Measurements from ENCODE around the gene ANKRD29. TPM values are rescaled to one million over a fixed set of nuclear protein-coding genes. Genes with fewer than 3 reads are reported as not detected.

ANKRD29 gene
- total and polyA plus RNA-seq, 9 of the 15 experiments (the other 6 are each of a cell fraction or from before 2014, with no cell fraction given) = 0.36 TPM; not detected in 8

DNA sequence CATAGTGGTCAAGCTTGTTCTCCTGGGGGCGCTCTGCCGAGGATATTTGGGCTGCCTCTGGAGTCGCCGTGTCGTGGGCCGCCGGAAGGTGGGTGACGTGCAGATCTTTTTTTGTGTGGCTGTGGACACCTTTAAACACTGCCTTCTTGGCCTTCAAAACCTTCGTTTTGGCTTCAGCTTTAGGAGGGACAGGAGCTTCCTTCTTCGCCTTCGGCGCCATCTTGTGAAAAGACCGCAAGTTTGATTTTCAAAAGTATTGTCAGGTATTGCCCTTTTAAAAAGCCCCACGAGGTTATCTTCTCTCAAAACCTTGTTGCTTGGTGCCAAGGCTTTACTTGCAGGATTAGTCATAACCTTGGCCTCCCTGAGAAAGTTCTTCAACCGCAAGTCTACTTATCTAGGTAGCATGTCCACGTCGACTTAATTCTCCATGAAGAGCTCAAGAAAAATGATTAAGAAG lies 47.4 kb upstream of the ANKRD29 start (continued):
- TF ChIP-seq, protein P1, sequence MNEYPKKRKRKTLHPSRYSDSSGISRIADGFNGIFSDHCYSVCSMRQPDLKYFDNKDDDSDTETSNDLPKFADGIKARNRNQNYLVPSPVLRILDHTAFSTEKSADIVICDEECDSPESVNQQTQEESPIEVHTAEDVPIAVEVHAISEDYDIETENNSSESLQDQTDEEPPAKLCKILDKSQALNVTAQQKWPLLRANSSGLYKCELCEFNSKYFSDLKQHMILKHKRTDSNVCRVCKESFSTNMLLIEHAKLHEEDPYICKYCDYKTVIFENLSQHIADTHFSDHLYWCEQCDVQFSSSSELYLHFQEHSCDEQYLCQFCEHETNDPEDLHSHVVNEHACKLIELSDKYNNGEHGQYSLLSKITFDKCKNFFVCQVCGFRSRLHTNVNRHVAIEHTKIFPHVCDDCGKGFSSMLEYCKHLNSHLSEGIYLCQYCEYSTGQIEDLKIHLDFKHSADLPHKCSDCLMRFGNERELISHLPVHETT (CRISPR knock-in tag; conservative IDR thresholded peaks at IDR 0.05 in 1 of 2, IDR thresholded peaks at IDR 0.05 in 1 of 2) = no peak; a peak in 1 of 4 replicates
- TF ChIP-seq CREM (IDR thresholded peaks at IDR 0.05; ENCODE audit: low read depth) = peak; percentile 43; the same call in 1 of the 2 replicates
- TF ChIP-seq TCF3 (CRISPR knock-in tag; IDR thresholded peaks at IDR 0.05) = peak; percentile 77
- TF ChIP-seq NR2F6 (CRISPR knock-in tag; IDR thresholded peaks at IDR 0.05) = no peak
- TF ChIP-seq TEAD1 (CRISPR knock-in tag; IDR thresholded peaks at IDR 0.05) = peak; percentile 51 to 79; a peak in 2 of 4 replicates

DNA sequence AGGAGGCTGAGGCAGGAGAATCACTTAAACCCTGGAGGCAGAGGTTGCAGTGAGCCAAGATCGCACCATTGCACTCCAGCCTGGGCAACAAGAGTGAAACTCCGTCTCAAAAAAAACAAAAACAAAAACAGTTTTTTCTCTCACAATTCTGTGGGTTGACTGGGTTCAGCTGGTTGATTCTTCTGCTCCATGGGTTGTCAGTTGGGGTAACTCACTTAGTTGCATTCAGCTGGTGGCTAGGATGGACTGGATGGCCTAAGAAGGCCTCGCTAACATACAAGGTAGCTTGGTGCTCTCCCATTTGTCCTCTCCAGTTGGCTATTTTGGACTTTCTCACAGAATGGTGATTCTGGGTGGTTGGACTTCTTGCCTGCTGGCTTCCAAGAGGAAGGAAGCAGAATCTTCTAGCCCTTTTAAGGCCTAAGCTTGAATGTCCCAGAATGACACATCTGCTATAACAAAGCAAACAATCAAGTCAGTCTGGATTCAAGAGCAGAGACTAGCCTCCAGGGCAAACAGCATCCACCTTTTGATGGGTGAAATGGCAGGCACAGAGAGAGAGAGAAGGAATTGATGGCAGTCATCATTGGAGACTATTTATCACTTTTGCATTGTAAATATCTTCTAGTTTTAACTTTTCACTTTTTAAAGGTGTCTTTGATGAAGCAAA lies 44.4 kb upstream of the ANKRD29 start:
- BruUV-seq (replicated peaks) = no TSS peak
- intact Hi-C loops (cut with micrococcal nuclease) = no loop called here
- no peaks in the 10 kb centered on the region for H3K79me2 ChIP-seq (ENCODE audit: control insufficient read depth, insufficient read depth, low read length)
- TF ChIP-seq, protein P2, sequence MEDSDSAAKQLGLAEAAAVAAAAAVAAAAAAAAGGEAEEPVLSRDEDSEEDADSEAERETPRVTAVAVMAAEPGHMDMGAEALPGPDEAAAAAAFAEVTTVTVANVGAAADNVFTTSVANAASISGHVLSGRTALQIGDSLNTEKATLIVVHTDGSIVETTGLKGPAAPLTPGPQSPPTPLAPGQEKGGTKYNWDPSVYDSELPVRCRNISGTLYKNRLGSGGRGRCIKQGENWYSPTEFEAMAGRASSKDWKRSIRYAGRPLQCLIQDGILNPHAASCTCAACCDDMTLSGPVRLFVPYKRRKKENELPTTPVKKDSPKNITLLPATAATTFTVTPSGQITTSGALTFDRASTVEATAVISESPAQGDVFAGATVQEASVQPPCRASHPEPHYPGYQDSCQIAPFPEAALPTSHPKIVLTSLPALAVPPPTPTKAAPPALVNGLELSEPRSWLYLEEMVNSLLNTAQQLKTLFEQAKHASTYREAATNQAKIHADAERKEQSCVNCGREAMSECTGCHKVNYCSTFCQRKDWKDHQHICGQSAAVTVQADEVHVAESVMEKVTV (CRISPR knock-in tag; IDR thresholded peaks at IDR 0.05) = no peak
- TF ChIP-seq ZNF551 (CRISPR knock-in tag; IDR thresholded peaks at IDR 0.05) (no peak), HDGF (IDR thresholded peaks at IDR 0.05) (no peak), MTA3 (IDR thresholded peaks at IDR 0.05; ENCODE audit: borderline replicate concordance) (no peak), PTRF (tag; IDR thresholded peaks at IDR 0.05) (no peak), NR2C1 (IDR thresholded peaks at IDR 0.05) (no peak), NR2C1 (tag; IDR thresholded peaks at IDR 0.05) (no peak), IRF2 (CRISPR knock-in tag; IDR thresholded peaks at IDR 0.05) (no peak)
- TF ChIP-seq, protein P3, sequence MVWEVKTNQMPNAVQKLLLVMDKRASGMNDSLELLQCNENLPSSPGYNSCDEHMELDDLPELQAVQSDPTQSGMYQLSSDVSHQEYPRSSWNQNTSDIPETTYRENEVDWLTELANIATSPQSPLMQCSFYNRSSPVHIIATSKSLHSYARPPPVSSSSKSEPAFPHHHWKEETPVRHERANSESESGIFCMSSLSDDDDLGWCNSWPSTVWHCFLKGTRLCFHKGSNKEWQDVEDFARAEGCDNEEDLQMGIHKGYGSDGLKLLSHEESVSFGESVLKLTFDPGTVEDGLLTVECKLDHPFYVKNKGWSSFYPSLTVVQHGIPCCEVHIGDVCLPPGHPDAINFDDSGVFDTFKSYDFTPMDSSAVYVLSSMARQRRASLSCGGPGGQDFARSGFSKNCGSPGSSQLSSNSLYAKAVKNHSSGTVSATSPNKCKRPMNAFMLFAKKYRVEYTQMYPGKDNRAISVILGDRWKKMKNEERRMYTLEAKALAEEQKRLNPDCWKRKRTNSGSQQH (CRISPR knock-in tag; IDR thresholded peaks at IDR 0.05) = no peak
- TF ChIP-seq, protein P4, sequence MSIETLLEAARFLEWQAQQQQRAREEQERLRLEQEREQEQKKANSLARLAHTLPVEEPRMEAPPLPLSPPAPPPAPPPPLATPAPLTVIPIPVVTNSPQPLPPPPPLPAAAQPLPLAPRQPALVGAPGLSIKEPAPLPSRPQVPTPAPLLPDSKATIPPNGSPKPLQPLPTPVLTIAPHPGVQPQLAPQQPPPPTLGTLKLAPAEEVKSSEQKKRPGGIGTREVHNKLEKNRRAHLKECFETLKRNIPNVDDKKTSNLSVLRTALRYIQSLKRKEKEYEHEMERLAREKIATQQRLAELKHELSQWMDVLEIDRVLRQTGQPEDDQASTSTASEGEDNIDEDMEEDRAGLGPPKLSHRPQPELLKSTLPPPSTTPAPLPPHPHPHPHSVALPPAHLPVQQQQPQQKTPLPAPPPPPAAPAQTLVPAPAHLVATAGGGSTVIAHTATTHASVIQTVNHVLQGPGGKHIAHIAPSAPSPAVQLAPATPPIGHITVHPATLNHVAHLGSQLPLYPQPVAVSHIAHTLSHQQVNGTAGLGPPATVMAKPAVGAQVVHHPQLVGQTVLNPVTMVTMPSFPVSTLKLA (conservative IDR thresholded peaks at IDR 0.05) = no peak

More for the DNA sequence above, 44.4 kb upstream of the ANKRD29 start:
- Histone ChIP-seq H3K4me2 (ENCODE audit: insufficient read depth, low read length) (no peak overlapping the region), H3K9me3 (replicated peaks; ENCODE audit: control insufficient read depth, insufficient read depth, low read depth, low read length) (no peaks in the 10 kb centered on the region), H4K20me1 (replicated peaks; ENCODE audit: control insufficient read depth, insufficient read depth, low read length) (no peaks in the 10 kb centered on the region), H3K27me3 (ENCODE audit: control insufficient read depth in 2 of 2, insufficient read depth in 2 of 2, low read length in 2 of 2) (peaks cover 6 to 9% of the 10 kb centered on the region in 2 experiments), H3K27ac (ENCODE audit: extremely low read depth, low read depth, low read length) (no peak overlapping the region), H3K4me3 (no peak overlapping the region), H3K4me1 (replicated peaks in 1 of 2; ENCODE audit: control insufficient read depth in 2 of 2, insufficient read depth in 2 of 2, low read length in 2 of 2) (peaks cover 0 to 11% of the 10 kb centered on the region in 2 experiments; a peak in 2 of 5 replicates), H3K36me3 (ENCODE audit: control insufficient read depth, insufficient read depth, low read length) (no peaks in the 10 kb centered on the region), H3K9me1 (ENCODE audit: control insufficient read depth, insufficient read depth, low read length) (no peaks in the 10 kb centered on the region), H2AFZ (ENCODE audit: low read depth, low read length) (no peak overlapping the region), H3K9ac (ENCODE audit: insufficient read depth in 1 of 2, low read depth in 2 of 2, low read length in 2 of 2) (no peak overlapping the region)
- ChIA-PET POLR2A (no interaction called here), CTCF (ENCODE audit: low intra/inter-chr PET ratio) (no interaction called here)
- 8% methylated on average over 2 of the region's 3 CpGs for WGBS (ENCODE audit: insufficient coverage, low coverage, missing lambda C conversion rate)
- no peak for FAIRE-seq
- no peak for ATAC-seq
- no peak for DNase-seq (ENCODE audit: extremely low read depth in 1 of 4, low spot score in 3 of 4)
- in situ Hi-C loops (cut with MboI) = no loop called here
